Measurements from ENCODE around the gene PREPL. TPM values are rescaled to one million over a fixed set of nuclear protein-coding genes. Genes with fewer than 3 reads are reported as not detected.

Gene PREPL
- total RNA-seq, 4 donors from 2014 or later, result 18.7 to 40.6 (median 31.3) TPM

- no peak for TF ChIP-seq CTCF (IDR thresholded peaks at IDR 0.05)
- ATAC-seq (ENCODE audit: low FRiP score) (no peak), DNase-seq (ENCODE audit: low spot score) (no peak)
Observed at GRCh38 chr2:44328750-44329149, 32.5 kb downstream of the PREPL start.

DNA sequence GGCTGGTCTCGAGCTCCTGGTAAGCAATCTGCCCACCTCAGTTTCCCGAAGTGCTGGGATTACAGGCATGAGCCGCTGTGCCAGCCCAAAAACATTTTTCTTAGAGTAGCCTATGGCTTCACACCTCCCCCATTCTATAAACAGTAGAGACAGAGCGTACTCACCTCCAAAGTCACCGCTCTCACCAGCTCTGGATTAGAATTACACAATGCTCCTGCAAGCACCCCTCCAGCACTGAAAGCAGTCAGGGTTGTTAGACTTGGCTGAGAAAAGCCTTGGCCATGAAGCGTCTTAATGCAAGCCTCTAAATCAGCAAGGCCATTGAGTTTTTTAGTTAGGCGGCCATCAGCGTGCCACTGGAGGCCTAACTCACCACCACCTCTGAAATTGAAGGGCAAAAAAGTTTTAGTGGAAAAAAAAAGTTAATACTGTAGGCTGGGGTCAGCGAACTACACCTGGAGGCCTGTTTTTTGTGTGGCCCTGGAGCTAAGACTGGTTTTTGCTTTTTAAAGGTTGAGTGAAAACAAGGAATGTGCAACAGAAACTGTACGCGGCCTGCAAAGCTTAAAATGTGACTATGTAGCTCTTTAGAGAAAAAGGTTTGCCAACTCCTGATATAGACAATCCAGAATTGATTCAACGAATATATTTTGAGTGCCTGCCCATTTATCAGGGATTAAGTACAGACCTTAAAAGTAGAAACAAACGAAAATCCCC lies 34.6 kb downstream of the PREPL start:
- no peak for TF ChIP-seq CTCF (IDR thresholded peaks at IDR 0.05)
- no peak for ATAC-seq (ENCODE audit: low FRiP score)
- DNase-seq (ENCODE audit: low spot score), result no peak

DNA sequence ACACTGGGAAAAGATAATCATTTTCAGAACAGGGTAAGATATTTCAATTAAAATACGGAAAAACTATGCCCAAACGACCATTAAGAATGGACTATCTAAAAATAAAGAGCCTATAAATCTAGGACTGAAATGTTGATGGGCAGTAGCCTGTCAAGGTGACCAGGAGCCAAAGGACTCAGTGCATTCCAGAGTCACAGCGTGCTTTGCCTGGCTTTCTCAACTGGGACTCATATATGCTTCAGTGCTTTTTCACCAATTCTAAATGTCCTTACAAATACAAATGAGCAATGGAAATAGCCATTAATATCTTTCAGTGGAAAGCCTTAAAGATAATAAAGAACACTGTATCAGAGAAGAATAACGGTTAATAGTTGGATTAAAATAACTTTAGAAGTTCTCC lies 35.4 kb downstream of the PREPL start:
- TF ChIP-seq CTCF (IDR thresholded peaks at IDR 0.05), result no peak
- no peak for DNase-seq (ENCODE audit: low spot score)
- ATAC-seq (ENCODE audit: low FRiP score), result no peak

- peak; percentile 85 for ATAC-seq (ENCODE audit: low FRiP score)
- no peak for DNase-seq (ENCODE audit: low spot score)
Observed at GRCh38 chr2:44324971-44325426, 36.3 kb downstream of the PREPL start.

GRCh38 chr2:44321360-44321759 lies 39.9 kb downstream of the PREPL start:
- ATAC-seq (ENCODE audit: low FRiP score), result no peak
- no peak for TF ChIP-seq CTCF (IDR thresholded peaks at IDR 0.05)
- no peak for DNase-seq (ENCODE audit: low spot score)

More at GRCh38 chr2:44324971-44325426, 36.3 kb downstream of the PREPL start:
- TF ChIP-seq CTCF (IDR thresholded peaks at IDR 0.05), result no peak

DNA sequence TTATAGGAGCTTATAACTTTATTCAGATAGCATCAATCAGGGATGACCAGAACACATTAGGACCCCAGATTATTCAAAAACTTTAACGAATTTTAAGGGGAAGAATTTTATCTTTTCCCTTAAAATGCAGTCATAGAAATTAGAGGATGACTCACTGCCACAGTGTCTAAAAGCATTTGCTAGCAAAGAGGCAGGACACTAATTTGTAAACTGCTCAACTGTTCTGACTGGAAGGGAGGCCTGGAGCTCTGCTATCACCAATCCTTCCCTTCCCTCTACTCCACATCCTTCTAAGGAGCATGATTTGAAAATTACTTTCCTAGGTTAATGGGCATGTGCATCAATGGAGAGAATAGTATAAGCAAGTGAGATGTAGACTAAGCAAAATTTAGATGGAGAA lies 40.5 kb downstream of the PREPL start:
- ATAC-seq (ENCODE audit: low FRiP score) (no peak), DNase-seq (ENCODE audit: low spot score) (no peak)
- no peak for TF ChIP-seq CTCF (IDR thresholded peaks at IDR 0.05)

DNA sequence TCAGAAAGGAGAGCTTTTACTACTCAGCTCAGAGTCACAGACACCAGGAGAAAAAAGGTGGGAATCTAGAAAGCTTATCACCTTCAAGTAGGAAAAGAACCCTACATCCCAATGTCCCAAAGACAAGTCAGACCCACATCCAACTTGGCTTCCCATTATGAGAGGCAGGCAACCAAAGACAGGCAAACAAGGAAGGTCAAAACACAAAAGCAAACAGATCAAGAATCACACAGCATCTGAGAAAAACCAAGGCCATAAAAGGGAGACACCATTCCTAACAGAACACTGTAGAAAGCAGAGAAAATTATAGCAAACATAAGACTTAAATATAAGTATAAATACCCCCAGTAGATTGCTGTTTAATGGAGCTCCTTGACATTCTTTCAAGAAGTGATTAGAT lies 45.3 kb downstream of the PREPL start:
- no peak for TF ChIP-seq CTCF (IDR thresholded peaks at IDR 0.05)
- DNase-seq (ENCODE audit: low spot score), result no peak
- ATAC-seq (ENCODE audit: low FRiP score), result no peak

Data from omental fat pad (tissue), 4 donors.